CD4-positive, alpha-beta T cell treated with Interleukin-17A for 4 hours (primary cell): Measurements from ENCODE around the gene PTF1A.

ENCODE experiments used
- DNase-seq: peaks from one replicate; pipeline ENCODE4 v3.0.0-alpha.2; 2020; ENCODE audit warnings: mixed read lengths

PTF1A gene

DNA sequence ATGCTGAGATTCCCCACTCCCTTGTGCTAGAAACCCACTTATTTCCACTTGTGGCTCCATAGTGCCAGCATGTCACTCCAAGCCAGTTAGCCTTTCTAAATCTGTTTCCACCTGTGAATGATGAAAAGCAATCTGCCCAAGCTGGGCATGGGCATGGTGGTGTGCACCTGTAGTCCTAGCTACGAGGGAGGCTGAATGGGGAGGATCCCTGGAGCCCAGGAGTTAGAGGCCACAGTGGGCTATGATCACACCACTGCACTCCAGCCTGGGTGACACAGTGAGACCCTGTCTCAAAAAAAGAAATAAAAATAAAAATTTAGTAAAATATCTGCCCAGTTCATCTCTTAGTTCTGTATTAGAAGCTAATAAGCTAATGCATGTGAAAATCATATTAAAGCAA lies 5.0 kb upstream of the PTF1A start:
- no peak for DNase-seq

- no peak for DNase-seq
Observed at GRCh38 chr10:23189024-23189423, 3.1 kb upstream of the PTF1A start.

DNA sequence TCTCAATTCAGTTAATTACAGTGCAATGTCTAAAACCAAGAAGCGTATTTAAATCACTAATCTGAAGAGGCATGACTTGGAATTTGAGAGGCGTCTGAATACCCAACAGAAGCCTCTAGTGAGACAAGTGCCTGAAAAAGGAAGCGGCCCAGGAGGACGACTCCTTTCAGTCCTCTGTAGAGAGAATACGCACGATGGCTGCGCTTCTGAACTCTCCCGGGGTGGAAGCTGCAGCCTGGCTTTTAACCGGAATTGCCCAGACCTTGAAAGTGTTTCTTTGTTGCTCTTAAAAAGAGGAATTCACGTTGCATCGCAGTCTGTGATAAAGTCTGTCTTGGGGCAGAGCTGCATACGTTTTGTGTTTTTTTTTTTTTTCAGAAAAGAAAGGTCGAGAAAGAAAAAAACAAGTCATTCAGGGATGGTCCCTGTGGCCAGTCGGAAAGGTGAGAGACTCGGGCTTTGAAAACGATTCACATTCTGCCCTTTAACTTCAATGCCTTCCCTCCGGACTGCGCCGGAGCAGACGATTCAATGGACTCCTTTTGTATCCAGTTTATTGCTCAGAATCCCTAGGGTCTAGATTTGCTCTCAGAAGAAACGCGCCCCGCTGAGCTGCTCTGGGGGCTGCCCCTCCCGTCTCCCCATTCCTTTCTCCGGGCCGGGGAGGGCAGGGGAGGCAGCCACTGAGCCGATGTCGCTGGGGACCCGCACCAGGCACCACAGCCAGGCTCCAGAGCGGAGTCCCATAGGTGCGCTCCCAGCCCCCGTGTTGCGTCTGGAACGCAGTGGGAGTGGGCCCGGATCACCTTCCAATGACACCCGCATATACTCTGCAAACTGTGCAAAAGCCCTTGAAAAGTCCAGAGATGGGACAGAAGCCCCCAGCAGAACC lies 994 bp upstream of the PTF1A start:
- no peak for DNase-seq

DNA sequence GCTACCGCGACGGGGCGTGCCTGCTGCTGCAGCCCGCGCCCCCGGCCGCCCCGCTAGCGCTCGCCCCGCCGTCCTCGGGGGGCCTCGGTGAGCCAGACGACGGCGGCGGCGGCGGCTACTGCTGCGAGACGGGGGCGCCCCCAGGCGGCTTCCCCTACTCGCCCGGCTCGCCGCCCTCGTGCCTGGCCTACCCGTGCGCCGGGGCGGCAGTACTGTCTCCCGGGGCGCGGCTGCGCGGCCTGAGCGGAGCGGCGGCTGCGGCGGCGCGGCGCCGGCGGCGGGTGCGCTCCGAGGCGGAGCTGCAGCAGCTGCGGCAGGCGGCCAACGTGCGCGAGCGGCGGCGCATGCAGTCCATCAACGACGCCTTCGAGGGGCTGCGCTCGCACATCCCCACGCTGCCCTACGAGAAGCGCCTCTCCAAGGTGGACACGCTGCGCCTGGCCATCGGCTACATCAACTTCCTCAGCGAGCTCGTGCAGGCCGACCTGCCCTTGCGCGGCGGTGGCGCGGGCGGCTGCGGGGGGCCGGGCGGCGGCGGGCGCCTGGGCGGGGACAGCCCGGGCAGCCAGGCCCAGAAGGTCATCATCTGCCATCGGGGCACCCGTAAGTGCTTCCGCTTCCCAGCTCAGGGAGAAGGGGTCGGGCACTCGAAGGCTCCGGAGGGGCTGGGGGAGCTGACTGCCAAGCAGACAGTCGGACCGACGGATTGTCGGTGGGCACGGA lies 761 bp downstream of the PTF1A start:
- no peak for DNase-seq

- no peak for DNase-seq
Observed at GRCh38 chr10:23193435-23194074, 1.4 kb downstream of the PTF1A start.

DNA sequence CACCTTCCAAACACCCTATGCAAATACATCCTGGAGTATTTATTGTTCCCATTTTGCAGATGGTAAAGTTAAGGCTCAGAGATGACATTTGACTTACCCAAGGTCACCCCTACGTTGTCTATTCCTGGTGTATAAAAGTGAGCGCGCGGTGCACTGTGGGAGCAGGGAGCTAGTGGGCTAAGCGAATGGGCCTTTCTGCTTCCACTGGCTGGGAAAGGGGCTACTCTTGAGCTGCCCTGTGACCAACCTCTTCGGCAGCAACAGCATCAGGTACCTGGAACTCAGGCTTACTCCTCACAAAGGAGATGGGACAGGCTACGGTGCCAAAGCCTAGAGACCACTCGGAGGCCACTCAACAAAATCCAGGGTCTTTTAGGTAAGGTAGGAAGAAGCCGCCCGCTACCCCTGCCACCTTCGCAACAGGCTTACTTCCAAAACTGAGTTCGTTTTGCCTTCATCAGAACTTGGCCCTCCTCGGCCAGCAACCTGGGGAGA lies 2.4 kb downstream of the PTF1A start:
- no peak for DNase-seq

GRCh38 chr10:23194966-23195845 lies 3.1 kb downstream of the PTF1A start:
- no peak for DNase-seq

DNA sequence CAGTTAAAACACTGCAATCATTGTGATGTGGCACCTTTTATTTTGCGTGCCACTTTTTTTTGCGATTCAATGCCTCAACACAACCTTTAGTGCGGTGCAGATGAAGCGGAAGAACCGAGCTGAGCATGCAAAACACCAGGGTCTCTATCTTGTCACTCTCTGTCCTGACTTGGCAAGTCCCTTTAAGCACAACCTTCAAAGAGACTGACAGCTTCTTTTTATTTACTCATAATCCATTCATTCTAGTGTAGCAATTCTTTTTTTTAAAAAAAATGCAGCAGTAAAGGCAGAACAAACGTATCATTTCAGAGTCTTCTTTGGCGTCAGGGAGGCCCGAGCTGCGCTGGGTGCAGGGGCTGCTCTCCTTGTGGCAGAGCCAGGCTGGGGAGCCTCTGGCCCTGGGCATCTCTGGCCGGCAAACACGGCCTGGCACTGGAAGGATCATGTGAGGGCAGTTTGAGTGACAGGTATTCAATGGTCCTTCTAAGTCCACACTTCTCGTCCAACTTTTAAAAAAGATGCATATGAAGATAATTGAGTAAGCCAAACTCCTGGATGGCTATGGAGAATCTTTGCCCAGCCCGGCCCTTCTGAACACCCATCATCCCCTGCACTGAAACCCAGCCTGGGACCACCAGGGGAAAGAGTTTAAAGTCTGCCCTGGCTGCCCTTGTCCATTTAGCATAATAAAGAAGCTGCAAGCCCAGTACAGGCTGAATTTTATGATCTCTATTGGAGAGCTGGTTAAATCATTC lies 3.9 kb downstream of the PTF1A start:
- no peak for DNase-seq

- DNase-seq: no peak
Observed at GRCh38 chr10:23196915-23197314, 4.8 kb downstream of the PTF1A start.

DNA sequence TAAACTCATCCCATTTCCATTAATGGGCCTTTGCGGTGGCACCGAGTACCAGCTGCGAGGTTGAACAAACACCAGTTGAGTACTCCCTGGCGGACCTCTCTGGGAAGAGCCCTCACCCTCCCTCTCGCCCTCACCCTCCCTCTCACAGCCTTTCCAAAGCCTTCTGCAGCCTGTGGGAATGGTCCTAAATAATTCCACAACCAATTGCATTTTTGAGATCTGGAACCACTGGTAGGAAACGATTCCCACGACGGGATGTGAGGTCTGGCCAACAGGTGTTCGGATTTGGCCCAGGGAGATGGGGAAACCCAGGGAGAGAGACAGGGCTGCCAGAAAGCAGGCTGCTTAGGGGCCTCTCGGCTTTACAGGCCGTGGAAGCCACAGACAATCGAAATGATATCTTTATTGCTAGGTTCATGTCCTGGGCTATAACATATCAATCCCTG lies 5.3 kb downstream of the PTF1A start:
- DNase-seq: no peak

GRCh38 chr10:23198610-23198939 lies 6.5 kb downstream of the PTF1A start:
- no peak for DNase-seq

- no peak for DNase-seq
Observed at GRCh38 chr10:23198940-23199767, 7.0 kb downstream of the PTF1A start.

GRCh38 chr10:23199768-23200511 lies 7.8 kb downstream of the PTF1A start:
- no peak for DNase-seq

- no peak for DNase-seq
Observed at GRCh38 chr10:23200586-23200985, 8.5 kb downstream of the PTF1A start.

DNA sequence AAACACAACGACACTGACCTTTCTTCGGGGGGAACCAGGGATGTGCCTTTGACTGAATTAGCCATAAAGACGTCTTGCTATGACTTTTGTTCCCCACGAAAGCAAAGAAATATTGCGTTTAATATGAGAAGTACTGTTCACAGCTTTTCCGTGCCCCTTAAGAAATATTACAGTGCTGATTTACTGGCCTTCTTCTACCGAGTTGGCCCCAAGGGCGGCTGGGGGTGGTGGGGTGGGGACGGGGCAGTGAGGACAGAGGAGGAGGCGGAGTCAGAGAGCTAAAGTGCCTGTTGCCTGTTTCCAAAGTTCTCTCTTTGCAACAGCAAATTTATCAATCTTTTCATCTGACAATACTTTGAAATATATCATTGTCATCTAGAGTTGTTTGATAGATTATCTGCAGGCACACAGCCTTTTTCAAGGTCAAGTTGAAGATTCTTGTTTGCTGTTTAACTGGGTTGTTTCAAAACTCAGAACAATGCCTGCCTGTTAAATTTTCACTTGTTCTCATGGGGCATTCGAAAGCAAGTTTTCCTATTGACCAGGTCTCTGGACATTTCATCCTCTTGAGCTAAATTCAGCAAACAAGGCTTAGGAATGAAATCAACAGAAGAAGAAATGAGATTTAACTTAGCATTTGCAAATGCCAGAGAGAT lies 9.0 kb downstream of the PTF1A start:
- DNase-seq: no peak

DNA sequence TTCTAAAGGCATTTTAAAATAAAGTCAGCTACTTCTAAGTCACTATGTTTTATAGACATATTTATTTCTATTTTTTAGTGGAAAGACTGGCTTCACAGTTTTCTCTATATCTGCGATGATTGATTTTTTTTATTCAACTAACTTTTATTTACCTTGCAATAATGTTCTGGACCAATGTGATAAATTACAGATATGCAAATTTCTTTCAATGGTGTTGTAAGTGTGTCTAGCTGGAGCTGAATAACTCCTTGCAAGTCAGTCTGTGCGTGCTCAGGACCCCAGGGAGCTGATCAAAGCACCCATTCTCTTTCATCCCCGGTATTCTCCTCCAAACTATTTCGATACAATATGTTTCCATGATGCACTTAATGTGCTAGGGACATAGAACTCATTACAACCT lies 9.7 kb downstream of the PTF1A start:
- DNase-seq: no peak

- no peak for DNase-seq
Observed at GRCh38 chr10:23202779-23203178, 10.7 kb downstream of the PTF1A start.

- no peak for DNase-seq
Observed at GRCh38 chr10:23203369-23204325, 11.5 kb downstream of the PTF1A start.
